Hindlimb muscle (tissue), 1 donor: Measurements from ENCODE around the gene ANKRD33. TPM values are rescaled to one million over a fixed set of nuclear protein-coding genes. Genes with fewer than 3 reads are reported as not detected.

Experiments
- DNase-seq: peaks from one replicate; pipeline ENCODE4 v3.0.0-alpha.2; 2013
- polyA plus RNA-seq: library from polyadenylated mRNA; unstranded; fragments of 120-200 nt; gene quantifications from one replicate; pipeline ENCODE4 v1.2.1, GENCODE V29; 2013; ENCODE audit not compliant: insufficient read length

The ANKRD33 gene
- polyA plus RNA-seq, 1 donor = not detected

GRCh38 chr12:51905471-51906429 lies 17.8 kb downstream of the ANKRD33 start:
- peak; percentile 89 for DNase-seq

DNA sequence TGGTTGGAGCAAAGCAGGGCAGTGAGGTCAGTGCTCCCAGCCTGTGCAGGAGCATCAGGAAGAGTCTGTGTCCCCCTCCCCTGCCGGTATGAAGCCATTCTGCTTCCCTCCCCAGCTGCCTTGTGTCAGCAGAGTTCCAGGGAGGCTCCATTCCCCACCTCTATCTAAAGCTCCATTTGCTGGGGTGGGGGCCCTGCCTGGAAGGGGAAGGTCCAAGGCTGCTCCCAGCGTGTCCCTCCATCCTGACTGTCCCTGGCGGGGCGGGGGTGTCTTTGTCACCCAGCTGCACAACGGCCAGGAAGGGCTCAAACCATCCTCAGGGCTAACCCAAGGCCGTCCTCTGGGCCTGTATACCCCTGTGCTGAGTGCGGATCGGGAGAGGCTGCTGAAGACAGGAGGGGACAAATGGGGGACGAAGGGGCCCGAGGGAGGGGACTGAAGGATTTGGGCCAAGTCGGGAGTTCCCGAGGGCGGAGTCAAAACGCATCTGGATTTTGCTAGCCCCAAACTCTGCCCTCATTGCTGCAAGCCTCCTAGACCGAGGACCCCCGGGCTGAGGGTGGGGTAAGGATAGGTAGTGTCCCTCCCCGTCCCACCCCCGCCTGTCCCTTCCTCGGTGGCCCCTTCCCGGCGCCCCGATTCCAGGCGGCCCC lies 18.7 kb downstream of the ANKRD33 start:
- DNase-seq = no peak

GRCh38 chr12:51907083-51907855 lies 19.4 kb downstream of the ANKRD33 start, which contains the start of gene ACVRL1:
Gene ACVRL1, plus strand, starts transcription at chr12:51907504. Its CDS starts 4,971 bp downstream, at chr12:51912475.
- peak; percentile 74 for DNase-seq

- no peak for DNase-seq
Measured at GRCh38 chr12:51907856-51908425, 20.0 kb downstream of the ANKRD33 start.

DNA sequence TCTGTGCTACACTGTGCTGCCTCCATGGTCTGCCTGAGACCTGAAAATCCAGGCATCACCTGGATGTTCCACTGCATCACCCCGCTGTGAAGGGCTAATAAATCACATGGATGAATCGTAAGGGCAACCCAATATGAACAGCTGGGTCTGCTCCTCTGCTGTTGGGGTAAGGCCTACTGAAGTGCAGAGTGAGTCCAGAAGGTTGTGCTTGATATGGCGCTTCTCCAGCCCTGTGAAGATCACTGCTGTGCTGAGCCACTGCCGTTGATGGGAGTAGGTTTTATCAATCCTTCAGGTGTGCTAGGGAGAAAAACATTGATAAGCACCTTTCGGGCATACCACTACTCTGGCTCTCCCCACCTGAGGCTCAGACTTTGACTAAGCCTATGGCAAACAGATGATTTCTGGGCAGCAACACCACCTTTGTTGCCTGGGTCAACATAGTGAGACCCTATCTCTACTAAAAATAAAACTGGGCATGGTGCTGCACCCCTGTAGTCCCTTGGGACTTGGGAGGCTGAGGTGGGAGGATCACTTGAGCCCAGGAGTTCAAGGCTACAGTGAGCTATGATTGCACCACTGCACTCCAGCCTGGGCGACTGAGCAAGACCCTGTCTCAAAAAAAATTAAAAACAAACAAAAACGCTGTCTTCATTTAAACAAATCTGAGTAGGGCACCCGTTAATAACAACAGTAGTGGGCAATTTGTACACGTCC lies 21.1 kb downstream of the ANKRD33 start:
- DNase-seq = no peak

DNA sequence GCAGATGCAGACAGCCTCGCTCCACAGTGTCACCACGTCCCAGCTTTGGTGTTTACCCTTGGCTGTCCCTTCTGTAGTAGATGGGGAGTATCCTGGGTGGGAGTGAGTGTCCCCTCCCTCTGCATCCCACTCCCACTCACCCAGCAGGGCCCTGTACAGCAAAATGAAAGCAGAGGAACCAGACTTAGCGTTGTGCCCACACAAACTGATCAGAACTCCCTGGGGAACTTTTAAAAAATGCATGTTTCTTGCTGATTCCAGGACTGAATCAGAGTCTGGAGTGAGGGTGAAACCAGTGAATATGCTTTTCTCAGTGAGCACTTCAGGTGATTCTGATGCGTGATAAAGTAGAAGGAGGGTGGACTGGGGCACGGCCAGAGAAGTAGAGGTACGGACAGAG lies 22.3 kb downstream of the ANKRD33 start:
- DNase-seq = no peak

GRCh38 chr12:51910691-51911090 lies 22.8 kb downstream of the ANKRD33 start:
- no peak for DNase-seq

DNA sequence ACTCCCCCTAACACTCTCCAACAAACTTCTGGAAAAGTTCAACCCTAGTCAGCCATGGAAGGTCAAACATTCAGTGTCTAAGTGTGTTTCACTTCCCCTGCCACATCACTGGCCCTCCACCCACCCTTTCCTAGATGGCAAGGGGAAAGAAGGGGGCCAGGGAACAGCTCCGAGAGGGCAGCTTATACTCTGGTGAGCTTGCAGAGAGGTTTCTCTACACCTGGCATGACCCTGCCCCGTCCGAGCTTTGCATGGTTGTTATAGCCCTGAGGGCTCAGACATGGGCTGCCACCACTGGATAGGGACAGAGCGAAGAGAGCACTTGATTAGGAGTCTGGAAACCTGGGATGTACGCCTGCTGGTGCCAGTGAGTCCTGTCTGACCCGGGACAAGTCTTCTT lies 23.4 kb downstream of the ANKRD33 start:
- no peak for DNase-seq

DNA sequence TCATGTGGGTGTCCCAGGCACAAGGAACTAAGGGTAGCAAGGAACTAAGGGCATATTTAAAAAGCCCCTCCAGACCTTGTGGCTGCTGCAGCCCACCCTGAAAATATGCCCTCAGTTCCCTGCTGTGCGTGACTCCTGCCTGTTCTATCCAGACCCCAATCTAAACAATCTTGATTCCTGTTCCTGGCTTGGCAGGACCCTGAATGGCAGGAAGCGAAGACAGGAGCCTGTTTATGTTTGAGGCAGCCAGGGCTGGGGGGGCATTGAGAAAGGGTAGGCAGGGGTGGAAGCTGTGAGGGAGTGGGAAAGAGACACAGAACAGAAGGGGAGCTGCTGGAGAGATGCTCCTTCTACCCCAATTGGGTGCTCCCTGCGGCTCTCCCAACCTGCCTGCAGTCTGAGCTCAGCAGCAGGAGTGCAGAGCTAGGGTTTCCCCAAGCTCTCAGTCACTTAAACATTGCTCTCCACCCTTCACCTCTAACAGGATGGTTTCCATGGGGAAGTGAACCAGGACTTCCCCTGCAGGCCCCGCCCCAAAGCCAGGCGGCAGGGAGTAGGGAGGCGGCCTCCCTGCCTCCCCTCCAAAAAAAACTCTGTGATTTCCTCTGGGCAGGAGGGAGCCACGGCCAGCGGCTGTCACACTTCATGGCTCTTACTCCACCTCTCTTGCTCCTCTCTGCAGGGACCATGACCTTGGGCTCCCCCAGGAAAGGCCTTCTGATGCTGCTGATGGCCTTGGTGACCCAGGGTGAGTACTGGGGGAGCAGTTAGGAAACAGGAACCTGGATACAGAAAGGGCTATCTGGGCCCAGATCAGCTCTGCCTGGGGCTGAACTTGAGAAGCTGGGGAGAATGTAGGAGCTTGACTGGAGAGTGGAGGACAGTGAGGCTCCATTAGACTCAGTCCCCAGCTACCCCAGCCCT lies 24.1 kb downstream of the ANKRD33 start:
- DNase-seq = no peak

- no peak for DNase-seq
Measured at GRCh38 chr12:51913071-51914033, 25.4 kb downstream of the ANKRD33 start.

DNA sequence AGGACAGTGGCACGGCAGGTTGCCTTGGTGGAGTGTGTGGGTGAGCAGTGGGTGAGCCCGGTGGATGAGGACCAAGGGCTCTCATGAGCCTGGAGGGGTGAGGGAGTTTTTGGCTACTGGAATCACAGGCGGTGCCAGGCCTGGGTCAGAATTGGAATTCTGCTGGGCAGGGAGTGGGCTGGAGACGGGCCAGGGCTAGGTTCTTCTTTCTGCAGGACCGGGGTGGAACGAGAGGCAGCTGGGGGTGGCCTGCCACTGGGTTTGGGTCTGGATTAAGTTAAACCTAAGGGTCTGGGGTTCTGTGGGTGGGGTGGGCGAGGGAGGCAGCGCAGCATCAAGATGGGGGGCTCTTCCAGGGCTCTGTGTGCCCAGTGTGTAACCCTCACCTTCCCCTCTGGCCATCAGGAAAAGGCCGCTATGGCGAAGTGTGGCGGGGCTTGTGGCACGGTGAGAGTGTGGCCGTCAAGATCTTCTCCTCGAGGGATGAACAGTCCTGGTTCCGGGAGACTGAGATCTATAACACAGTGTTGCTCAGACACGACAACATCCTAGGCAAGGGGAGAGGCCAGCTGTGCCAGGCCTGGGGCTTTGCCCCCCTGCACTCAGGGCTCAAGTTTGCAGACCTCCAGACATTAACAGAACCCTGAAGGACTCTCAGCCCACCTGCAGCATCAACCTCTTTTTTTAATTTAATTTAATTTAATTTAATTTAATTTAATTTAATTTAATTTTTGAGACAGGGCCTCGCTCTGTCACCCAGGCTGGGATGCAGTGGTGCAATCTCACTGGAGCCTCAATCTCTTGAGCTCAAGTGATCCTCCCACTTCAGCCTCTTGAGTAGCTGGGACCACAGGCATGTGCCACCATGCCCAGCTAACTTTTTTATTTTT lies 26.4 kb downstream of the ANKRD33 start:
- DNase-seq = no peak

- no peak for DNase-seq
Measured at GRCh38 chr12:51915003-51915625, 27.2 kb downstream of the ANKRD33 start.

- no peak for DNase-seq
Measured at GRCh38 chr12:51915951-51916350, 28.0 kb downstream of the ANKRD33 start.

- no peak for DNase-seq
Measured at GRCh38 chr12:51917041-51917590, 29.2 kb downstream of the ANKRD33 start.

GRCh38 chr12:51917746-51918453 lies 30.0 kb downstream of the ANKRD33 start:
- no peak for DNase-seq

DNA sequence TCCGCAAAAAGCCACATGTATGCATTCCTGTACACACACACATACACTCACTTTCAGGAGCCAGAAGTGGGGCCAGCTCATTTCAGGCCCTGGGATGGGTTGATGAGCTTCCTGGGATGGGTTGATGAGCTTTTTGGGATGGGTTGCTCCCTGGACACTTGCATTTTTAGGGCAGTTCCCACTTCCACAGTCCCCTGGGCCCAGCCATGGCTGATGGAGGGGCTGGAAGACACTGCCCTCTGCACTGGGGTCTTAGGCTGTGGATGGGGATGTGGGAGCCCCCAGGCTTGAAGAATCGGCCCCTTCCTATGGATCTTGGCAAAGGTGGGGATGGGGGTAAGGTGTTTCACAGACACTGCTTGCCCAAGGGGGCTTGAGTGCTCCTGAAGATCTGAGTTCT lies 32.1 kb downstream of the ANKRD33 start:
- DNase-seq = no peak
